Fibroblast of upper back skin (primary cell): ENCODE data around the gene CD248.

ENCODE experiments used
- DNase-seq: peaks from one replicate; pipeline ENCODE4 v3.0.0-alpha.2; 2013

The CD248 gene

DNA sequence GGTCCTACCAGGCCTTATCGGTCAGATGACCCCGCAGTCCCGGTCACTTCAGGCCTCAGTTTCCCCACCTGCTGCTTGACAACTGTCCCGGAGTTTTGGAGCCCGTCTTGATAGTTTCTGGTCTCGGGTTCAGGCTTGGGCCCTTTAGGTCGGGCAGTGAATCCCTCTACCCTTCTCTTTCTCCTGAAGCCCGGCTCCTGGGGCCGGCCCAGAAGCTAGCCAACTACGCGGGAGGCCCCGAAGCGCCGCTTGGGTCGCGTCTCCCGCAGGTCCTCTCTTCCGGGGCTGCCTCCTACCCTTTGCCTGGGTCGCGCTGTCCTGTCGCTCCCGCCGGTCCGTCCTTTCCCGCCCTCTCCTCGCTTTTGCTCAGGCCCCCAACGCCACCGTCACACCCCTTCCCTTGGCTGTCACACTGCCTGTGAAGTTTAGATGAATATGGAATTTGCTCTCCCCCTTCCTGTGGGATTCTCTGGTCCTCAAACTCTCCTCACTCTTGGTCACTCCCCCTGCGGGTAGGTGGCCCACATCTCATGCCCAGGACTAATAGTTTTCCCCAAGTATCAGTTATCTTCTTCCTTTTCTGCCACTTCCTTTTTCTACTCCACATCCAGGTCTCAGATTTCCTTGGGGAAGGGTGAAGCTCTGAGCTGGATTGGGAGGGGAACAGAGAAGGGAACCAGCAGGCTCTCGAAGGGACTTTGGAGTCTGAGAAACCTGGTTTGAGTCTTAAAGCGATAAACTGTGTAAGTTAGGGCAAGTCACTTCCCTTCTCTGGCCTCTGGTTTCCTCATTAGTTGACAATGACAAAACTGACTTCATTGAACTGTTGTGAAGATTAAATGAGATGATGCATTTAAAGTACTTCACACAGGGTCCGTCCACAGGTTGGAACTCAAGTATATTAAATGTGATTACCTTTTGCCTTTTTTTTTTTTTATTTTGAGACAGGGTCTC is 47.6 kb downstream of the CD248 start:
- peak; percentile 55 for DNase-seq

DNA sequence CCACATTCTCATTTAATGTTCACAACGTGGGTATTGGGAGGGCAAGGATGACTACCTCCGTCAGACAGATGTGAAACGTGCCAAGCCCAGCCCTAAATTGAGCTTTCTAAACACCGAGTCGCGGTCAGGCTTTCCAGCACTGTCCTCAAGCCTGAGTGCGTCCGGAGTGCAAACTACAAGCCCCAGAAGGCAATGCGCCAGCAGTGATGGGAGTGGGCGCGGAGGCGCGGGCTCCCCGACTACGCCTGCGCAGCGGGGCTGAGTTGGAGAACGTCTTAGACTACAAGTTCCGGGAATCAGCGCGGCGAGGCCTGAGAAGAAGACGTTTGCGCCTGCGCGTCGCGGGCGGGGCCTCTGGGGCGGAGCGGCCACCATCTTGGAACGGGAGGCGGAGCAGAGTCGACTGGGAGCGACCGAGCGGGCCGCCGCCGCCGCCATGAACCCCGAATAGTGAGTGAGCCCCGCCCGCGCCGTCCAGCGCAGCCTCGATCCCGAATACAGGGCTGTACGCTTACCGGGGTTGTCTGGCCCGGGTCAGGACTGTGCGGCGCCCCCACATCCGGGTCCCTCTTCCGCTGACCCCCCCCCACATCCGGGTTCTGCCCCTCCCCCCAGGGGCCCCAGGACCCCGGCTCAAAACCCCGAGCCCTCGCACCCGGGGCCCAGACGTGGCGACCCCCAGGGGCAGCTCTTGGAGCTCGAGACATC is 48.4 kb downstream of the CD248 start, which contains the start of gene RAB1B:
RAB1B (plus strand) TSS at position 396 of the 708 bp plus-strand sequence; CDS start at position 437, 41 bp downstream.
- DNase-seq = peak; percentile 100

DNA sequence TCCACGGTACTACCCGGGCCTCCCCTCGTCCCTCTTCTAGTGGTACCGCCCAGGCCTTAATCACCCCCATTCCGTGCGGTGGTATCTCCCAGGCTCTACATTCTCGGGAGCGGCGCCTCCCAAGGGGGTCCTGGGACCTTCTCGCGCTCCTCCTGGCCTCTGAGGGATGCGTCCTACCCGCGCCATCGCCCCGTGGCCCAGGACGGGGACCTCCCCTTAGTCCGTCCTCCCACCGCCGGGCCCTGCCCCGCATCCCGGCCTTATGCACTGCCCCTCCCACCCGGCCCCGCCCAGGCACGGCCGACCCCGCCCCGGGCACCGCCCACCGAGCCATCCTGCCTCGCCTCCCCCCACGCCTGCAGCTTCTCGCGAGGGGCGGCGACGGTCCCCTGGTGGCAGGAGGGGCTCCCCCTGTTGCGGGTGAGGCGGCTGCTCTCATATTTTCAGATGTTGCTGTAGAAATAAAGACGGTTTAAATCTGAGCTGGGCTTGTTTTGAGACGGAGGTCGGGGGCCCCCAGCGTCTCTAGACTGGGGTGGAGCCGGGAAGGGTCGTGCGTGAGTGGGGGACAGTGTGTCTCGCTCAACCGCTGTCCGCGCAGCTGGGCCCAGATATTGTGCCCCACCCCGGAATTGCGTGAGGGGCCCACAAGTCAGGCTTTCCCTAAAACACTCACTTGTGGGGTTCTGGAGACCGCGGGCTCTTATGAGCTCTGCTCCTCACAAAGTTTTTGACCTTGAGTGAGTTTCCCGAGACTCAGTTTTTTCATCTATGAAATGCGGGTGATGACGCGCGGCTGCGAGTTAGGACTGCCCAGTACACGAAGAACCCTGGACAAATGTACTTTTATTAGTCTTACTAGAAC is 49.2 kb downstream of the CD248 start:
- peak; percentile 87 for DNase-seq

DNA sequence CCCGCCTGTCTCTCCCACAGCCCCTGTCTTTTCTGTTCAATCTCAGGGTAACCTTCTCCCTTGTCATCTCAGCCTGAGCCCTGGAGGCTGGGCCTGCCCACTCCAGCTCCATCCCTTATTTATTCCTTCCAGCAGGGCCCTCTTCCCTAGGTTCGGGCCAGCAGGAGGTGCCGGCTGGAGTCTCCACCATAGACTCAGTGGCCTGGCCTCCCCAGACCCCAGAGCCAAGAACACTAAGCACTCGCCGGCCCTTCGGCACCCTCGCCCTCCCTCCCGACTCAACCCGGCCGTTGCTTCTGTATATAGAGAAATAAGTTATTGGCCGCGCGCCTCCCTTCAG is 49.8 kb downstream of the CD248 start:
- no peak for DNase-seq

DNA sequence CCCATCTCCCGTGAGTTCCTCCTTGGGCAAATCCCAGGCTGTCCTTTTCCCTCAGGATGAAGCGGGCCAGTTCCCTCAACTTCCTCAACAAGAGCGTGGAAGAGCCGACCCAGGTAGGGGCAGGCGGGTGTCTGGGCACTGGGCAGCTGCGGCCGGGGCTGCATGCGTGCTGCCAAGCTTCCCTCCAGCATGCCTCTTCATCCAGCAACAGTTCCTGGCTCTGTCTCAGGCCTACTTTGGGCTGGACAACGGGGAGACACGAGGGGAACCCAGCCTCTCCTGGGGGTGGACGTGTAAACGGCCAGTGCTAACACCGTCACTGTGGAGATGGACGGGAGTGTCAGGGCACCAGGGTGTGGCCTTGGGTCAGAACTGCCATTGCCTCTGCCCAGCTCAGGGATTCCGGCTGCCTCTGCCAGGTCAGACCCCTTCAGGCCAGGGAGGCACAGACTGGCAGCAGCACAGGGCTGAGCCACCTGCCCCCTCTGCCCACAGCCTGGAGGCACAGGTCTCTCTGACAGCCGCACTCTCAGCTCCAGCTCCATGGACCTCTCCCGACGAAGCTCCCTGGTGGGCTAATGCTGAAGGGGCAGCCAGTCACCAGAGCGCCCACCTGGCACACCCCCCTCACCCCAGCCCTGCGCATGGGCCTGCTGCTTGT is 50.3 kb downstream of the CD248 start:
- no peak for DNase-seq

DNA sequence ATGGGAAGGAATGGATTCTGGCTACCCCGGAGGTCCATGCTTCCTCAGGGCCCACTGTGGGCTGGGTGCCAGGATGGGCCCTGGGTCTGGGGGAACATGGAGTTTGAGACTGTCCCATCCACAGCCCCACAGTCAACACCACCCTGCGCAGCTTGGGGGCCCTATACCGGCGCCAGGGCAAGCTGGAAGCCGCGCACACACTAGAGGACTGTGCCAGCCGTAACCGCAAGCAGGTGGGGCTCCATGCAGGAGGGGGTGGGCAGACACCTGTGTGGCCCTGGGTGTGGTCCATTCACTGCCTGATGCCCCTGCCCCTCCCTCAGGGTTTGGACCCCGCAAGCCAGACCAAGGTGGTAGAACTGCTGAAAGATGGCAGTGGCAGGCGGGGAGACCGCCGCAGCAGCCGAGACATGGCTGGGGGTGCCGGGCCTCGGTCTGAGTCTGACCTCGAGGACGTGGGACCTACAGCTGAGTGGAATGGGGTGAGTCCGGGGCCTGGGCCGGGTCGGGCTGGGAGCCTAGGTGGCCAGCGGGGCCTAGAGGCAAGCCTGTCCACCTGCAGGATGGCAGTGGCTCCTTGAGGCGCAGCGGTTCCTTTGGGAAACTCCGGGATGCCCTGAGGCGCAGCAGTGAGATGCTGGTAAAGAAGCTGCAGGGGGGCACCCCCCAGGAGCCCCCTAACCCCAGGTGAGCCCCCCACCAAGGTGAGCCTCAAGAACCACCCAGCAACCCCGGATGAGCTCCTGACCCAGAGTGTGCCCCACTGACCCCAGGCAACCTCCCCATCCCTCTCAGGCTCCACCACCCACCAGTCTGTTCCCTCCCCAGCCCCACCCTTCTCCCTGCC is 51.1 kb downstream of the CD248 start:
- DNase-seq = no peak

DNA sequence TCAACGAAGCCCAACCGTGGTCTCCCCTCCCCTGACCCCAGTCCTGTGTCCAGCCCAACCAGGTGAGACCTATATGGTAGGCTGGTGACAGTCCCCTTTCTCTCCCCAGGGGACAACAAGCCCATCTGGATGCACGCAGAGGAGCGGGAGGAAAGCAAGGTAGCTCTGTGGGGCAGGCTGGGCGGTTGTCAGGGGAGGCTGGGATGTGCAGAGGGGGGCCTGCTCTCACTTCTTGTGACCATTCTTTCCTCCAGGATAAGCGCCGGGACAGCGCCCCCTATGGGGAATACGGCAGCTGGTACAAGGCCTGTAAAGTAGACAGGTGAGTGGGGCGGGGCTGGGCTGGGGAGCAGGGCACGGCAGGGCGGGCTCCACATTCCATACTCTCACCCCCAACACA is 51.9 kb downstream of the CD248 start:
- no peak for DNase-seq
